A172 (cell line): ENCODE measurements around the gene FAM163A. TPM values are rescaled to one million over a fixed set of nuclear protein-coding genes. Genes with fewer than 3 reads are reported as not detected.
"Not testable (repeated sequence)": the region's sequence is repeated elsewhere in the genome, so short reads cannot be mapped to it uniquely, and the experiment has no call there.

ENCODE experiments used
- DNase-seq: peaks from one replicate; pipeline ENCODE4 v3.0.0-alpha.2; 2015; ENCODE audit warnings: low spot score
- total RNA-seq: library from RNA; depleted of rRNA; stranded (reverse); fragments of >200 nt; shearing (Covaris generic); gene quantifications from 2 replicates; pipeline ENCODE4 v1.2.3, GENCODE V29; 2014

Gene FAM163A
- total RNA-seq, 1 experiment from 2014 or later: 0.10 TPM

GRCh38 chr1:179793281-179793680, 50.2 kb downstream of the FAM163A start:
- DNase-seq: no peak

GRCh38 chr1:179794146-179794545, 51.1 kb downstream of the FAM163A start:
- no peak for DNase-seq

- DNase-seq: peak; percentile 60
These were observed 51.6 kb downstream of the FAM163A start for GRCh38 chr1:179794669-179795068.

GRCh38 chr1:179798213-179798863, 55.2 kb downstream of the FAM163A start:
- DNase-seq: no peak

- DNase-seq: no peak
These were observed 55.9 kb downstream of the FAM163A start for GRCh38 chr1:179798864-179799516.

GRCh38 chr1:179800481-179800880, 57.4 kb downstream of the FAM163A start:
- DNase-seq: no peak

GRCh38 chr1:179803104-179803503, 60.0 kb downstream of the FAM163A start:
- no peak for DNase-seq

GRCh38 chr1:179803918-179804317, 60.8 kb downstream of the FAM163A start:
- no peak for DNase-seq

GRCh38 chr1:179804417-179804816, 61.3 kb downstream of the FAM163A start:
- DNase-seq: not testable (repeated sequence)

GRCh38 chr1:179805291-179806195, 62.5 kb downstream of the FAM163A start:
- no peak for DNase-seq

- no peak for DNase-seq
These were observed 63.2 kb downstream of the FAM163A start for GRCh38 chr1:179806333-179806732.

- no peak for DNase-seq
These were observed 64.2 kb downstream of the FAM163A start for GRCh38 chr1:179807291-179807690.

- DNase-seq: peak; percentile 86
These were observed 64.8 kb downstream of the FAM163A start for GRCh38 chr1:179807691-179808485.

- DNase-seq: peak; percentile 21
These were observed 65.4 kb downstream of the FAM163A start for GRCh38 chr1:179808503-179808902.

GRCh38 chr1:179809506-179810366, 66.6 kb downstream of the FAM163A start:
- peak; percentile 81 for DNase-seq

GRCh38 chr1:179810367-179810715, 67.2 kb downstream of the FAM163A start:
- no peak for DNase-seq

GRCh38 chr1:179812501-179813292, 69.6 kb downstream of the FAM163A start:
- no peak for DNase-seq

- DNase-seq: no peak
These were observed 70.8 kb downstream of the FAM163A start for GRCh38 chr1:179813626-179814545.

- DNase-seq: no peak
These were observed 71.4 kb downstream of the FAM163A start for GRCh38 chr1:179814546-179814838.
